GM21786 (cell line): ENCODE measurements around the gene MEMO1.
"Not testable (repeated sequence)": the region's sequence is repeated elsewhere in the genome, so short reads cannot be mapped to it uniquely, and the experiment has no call there.

Source experiments
- ATAC-seq: cut with Tn5 transposase; IDR thresholded peaks from one replicate; pipeline ENCODE4 v1.9.1; 2021; ENCODE audit not compliant: unreplicated experiment

The MEMO1 gene

DNA sequence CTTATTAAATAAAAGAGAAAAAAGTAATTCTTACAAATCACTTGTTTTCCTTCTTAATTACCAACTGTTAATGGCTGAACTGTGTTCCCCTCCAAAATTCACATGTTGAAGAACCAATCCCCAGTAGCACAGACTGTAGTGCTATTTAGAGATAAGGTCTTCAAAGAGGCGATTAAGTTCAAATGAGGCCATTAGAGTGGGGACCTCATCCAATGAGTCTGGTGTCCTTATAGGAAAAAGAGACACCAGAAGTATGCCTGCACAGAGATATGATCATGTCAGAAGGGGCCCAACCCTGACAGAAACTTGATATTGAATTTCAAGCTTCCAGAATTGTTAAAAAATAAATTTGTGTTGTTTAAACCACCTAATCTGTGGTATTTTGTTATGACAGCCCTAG is 89.8 kb downstream of the MEMO1 start:
- no peak for ATAC-seq

DNA sequence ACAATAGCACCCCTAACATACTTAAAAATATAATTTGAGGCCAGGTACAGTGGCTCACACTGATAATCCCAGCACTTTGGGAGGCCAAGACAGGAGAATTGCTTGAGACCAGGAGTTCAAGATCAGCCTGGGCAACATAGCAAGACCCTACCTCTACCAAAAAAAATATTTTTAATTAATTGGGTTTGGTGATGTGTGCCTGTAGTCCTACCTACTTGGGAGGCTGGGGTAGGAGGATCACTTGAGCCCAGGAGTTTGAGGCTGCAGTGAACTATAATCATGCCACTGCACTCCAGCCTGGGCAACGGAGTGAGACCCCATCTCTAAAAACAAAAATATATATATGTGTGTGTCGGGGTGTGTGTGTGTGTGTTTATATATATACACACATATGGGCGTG is 91.3 kb downstream of the MEMO1 start:
- no peak for ATAC-seq

DNA sequence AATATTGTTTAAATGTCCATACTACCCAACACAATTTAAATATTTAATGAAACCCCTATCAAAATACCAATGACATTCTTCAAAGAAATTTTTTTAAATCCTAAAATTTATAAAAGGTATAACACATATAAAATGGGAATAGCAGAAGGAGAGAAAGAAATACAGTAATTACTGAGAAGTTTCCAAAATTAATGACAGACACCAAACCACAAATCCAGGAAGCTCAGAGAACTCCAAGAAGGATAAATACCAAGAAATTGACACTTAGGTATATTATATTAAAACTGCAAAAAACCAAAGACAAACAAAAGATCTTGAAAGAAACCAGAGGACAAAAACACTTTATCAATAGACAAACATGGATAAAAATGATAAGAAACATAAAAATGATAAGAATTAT is 101.1 kb downstream of the MEMO1 start:
- no peak for ATAC-seq

DNA sequence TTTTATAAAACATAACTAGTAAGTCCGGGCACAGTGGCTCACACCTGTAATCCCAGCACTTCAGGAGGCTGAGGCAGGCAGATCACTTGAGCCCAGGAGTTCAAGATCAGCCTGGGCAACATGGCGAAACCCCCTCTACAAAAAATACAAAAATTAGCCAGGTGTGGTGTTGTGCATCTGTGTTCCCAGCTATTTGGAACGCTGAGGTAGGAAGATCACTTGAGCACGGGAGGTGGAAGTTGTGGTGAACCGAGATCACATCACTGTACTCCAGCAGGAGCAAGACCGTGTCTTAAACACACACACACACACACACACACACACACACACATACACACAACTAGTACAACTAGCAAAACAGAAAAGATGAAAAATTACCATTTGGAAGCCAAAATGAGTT is 103.3 kb downstream of the MEMO1 start:
- ATAC-seq, result not testable (repeated sequence)

DNA sequence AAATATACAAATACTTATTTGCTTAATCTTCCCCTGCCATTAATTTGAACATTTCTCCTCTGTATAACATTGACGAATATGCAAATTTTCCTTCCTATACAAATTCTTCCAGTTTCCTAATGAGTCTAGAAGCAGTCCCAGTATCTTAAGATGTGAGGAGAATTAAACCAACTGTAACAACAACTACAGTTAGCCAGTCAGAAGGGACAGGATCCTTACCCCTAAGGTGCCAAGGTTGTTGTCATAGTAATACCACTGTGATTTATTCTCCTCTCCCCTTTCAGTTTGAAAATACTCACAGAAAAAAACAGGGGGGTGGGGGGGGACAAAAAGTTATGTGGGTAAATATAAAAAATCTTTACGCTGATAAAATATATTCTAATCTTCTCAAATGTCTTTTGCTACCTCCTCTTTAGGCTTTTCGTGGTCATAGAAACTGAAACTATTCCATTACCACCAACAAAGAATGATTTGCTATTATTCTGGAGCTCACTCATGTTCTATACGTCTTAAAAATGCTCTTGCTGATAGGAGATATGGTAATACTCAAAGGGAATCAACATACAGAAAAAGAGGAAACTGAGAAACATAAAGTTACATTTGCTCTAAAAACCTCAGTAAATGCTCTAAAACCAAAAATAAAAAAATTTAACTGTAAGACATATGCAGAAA is 107.6 kb downstream of the MEMO1 start:
- ATAC-seq, result no peak

DNA sequence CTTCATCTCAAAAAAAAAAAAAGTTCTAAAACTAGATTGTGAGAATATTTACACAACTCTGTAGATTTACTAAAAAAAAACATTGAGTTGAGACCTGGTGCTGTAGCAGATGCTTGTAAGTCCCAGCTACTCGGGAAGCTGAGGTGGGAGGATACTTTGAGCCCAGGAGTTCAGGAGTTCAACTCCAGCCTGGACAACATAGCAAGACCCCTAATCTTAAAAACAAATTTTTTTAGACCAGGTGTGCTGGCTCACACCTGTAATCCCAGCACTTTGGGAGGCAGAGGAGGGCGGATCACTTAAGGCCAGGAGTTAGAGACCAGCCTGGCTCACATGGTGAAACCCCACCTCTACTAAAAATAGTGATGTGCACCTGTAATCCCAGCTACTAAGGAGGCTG is 108.9 kb downstream of the MEMO1 start:
- ATAC-seq, result no peak

DNA sequence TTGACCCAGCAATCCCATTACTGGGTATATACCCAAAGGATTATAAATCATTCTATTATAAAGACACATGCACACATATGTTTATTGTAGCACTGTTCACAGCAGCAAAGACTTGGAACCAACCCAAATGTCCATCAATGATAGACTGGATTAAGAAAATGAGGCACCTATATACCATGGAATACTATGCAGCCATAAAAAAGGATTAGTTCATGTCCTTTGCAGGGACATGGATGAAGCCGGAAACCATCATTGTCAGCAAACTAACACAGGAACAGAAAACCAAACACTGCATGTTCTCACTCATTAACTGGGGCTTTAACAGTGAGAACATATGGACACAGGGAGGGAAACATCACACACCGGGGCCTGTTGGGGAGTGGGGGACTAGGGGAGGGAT is 110.7 kb downstream of the MEMO1 start:
- ATAC-seq, result not testable (repeated sequence)

DNA sequence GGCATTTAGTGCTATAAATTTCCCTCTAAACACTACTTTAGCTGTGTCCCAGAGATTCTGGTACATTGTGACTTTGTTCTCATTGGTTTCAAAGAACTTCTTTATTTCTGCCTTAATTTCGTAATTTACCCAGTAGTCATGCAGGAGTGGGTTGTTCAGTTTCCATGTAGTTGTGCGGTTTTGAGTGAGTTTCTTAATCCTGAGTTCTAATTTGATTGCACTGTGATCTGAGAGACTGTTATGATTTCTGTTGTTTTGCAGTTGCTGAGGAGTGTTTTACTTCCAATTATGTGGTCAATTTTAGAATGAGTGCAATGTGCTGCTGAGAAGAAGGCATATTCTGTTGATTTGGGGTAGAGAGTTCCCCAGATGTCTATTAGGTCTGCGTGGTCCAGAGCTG is 112.5 kb downstream of the MEMO1 start:
- not testable (repeated sequence) for ATAC-seq

DNA sequence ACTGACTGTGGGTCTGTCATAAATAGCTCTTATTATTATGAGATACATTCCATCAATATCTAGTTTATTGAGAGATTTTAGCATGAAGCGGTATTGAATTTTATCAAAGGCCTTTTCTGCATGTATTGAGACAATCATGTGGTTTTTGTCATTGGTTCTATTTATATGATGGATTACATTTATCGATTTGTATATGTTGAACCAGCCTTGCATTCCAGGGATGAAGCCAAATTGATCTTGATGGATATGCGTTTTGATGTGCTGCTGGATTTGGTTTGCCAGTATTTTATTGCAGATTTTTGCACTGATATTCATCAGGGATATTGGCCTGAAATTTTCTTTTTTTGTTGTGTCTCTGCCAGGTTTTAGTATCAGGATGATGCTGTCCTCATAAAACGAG is 113.5 kb downstream of the MEMO1 start:
- not testable (repeated sequence) for ATAC-seq

DNA sequence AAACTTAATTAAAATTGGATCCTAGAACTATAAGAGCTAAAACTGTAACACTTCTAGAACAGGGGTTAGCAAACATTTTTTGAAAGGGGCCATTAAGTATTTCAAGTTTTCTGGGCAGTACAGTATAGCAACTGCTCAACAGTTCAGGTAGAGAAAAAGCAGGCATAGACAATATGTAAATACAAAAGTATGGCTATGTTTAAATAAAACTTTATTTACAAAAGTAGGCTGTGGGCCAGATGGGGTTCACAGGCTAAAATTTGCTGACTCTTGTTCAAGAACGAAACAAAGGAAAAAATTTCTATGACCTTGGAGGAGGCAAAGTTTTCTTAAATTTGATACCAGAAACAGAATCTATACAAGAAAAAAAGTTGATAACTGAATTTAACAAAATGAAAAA is 114.5 kb downstream of the MEMO1 start:
- no peak for ATAC-seq

DNA sequence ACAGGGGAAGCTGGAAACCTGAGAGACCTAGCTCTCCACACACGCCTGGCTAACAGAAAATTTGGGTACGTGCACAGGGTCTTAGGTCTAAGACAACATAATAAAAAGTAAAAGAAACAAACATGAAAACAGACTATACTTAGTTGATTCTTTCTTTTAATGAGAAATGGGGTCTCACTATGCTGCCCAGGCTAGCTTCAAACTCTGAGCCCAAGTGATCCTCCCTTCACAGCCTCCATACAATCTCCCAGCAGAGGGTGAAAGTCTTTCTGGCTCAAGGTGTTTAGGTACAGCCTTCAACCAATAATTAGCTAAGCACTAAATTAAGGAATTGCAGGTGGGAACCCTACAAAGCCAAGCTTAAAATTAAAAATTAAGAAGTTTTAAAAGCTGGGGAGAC is 116.2 kb downstream of the MEMO1 start:
- ATAC-seq, result no peak

DNA sequence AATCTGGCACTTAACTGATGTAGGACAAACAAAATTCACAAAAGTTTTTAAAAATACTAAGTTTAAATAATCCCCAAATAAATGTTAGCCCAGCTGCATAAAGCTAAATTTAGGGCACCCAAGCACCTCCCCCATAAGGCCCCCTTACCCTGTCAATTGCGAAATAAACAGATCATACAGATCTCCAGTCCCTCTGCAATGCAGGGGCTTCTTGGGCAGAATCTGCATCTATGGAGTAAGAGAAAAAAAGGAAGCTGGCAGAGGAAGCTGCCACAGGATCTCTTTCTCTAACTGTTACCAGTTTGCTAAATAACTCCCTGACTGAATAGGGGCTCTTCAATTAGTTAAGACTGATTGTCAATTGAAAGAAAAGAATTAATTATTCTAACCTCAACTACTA is 117.7 kb downstream of the MEMO1 start:
- no peak for ATAC-seq

DNA sequence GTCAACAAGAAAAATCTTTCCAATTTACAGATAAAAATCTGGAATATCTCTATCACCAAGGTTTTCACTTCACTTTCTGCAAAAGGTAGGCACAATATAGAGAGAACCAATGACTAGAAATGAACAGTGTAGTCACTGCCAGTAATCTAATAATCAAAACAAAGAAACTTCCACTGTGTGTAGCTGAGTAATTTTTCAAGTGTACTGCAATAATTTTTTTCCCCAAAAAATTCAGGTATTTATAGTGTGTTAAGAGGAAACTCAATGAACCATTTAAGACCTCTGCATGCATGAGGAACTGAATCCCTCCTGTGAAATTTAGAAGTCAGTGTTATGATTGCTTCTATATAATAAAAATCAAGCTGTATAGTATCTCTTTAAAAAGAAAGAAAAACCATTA is 121.8 kb downstream of the MEMO1 start:
- ATAC-seq, result no peak

DNA sequence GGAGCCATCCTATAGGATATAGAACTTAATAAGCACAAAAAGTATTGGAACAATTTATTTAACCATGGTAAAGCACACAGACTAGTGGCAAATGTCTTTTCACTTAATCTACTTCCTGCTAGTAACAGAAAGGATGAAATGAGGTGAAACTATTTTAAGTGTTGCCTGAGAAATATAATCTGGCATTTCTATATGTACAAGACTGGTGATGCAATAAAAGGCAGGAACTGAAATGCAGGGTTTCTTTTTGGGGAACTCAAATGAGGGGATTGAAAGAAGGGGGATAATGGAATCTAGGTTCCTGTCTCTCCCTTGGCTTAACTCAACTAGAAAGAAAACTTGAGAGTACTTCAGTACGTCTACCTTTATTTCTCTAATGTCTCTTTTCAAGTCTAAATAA is 122.3 kb downstream of the MEMO1 start:
- ATAC-seq, result no peak

DNA sequence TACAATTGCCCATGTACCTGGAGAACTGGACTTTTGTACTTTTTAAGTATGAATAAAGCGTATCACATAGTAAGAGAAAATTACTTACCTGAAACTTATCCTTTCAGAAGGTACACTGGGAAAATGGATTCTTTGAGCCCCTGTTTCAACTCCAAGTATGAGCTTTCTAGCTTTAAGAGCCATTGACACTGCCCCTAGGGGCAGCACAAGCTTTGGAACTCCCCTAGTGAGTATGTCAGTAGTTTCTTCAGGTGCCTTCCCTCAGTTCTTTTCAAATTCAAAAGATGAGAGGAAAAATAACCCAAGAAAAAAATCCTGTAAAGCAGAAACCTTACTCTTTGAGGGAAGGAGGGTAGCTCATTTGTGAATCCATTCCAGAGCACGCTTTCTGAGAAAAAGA is 124.1 kb downstream of the MEMO1 start:
- no peak for ATAC-seq

DNA sequence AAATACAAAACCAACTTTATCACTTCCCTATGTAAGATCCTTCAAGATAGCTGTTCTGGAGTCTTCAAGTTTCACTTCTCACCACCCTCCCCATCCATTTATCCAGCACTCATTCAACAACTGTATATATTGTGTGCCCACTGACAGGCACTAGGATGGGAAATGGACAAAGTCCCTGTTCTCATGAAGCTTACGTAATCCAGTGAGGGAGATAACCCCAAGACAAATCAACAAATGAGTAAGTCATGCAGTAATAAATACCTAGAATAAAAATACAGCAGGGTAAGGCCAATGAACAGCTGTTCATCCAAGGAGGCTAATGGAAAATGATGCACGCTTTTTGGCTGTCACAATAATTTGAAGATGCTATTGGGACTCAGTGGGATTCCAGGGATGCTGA is 133.8 kb downstream of the MEMO1 start:
- ATAC-seq, result no peak

DNA sequence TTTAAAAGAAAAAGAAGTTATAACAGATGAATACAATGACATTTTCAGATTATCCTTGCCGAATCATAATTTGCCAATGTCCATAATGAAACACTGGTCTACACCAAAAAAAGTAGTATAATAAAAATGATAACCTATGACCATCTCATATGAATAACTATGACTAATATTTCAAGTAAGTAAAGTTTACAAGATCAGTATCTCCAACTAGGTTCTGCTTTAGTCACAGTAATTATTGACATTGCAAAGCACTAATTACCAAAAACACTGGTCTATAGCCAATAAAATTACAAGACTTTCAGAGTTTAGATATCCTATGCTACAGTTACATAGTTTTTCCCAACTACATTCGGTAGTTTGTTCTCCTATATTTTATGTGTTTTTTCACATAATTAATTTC is 136.7 kb downstream of the MEMO1 start:
- ATAC-seq, result no peak

DNA sequence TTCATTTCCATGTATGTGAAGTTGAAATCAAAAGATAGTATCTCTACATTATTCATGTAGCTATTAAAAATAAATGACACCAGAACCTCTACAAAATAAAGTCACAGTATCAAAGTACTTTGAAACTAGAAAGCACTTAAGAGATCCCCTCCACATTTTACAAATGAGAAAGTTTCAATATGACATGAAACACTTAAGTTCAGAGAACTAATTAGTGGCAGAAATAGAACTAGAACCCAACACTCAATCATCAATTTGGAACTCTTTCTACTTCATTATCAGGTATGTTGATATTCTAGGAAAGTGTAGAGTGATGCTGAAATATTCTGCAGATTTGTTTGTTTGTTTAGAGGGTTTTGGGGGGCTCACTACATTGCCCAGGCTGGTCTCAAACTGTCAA is 145.6 kb downstream of the MEMO1 start:
- ATAC-seq, result no peak

DNA sequence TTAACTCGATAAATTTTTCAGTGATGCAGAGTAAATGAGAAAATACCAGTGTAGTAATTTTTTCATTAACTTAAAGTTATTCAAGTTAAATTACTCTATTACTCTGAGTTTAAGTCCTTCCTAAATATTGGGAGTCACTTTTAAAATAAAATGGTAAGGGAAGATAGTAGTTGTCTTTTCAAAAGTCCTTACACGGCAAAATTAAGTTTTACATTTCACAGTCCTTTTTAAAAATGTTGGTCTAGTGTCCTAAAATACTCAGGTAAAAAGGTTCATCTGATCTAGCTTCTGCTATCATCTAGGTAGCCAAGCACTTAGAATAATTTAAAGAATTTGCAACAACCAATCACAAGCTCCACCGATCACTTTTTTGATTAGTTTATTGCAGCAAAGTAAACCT is 146.9 kb downstream of the MEMO1 start:
- ATAC-seq, result no peak

DNA sequence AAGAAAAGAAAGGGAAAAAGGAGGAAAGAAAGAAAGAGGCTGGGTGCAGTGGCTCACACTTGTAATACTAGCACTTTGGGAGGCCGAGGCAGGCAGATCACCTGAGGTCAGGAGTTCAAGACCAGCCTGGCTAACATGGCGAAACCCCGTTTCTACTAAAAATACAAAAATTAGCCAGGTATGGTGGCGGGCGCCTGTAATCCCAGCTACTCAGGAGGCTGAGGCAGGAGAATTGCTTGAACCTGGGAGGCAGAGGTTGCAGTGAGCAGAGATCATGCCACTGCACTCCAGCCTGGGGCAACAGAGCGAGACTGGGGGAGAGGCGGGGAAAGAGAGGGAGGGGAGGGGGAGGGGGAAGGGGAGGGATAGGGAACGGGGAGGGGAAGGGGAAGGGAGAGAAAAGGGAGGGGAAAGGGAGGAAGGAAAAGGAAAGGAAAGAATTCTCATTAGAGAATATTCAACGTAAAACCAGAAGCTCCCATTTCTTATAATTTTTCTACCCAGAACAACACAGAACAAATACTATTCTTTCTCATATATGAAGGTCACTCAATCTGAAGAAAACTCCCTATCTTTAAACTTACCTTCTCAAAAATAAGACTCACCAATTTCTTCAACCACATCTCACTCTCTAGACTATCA is 147.7 kb downstream of the MEMO1 start:
- not testable (repeated sequence) for ATAC-seq

DNA sequence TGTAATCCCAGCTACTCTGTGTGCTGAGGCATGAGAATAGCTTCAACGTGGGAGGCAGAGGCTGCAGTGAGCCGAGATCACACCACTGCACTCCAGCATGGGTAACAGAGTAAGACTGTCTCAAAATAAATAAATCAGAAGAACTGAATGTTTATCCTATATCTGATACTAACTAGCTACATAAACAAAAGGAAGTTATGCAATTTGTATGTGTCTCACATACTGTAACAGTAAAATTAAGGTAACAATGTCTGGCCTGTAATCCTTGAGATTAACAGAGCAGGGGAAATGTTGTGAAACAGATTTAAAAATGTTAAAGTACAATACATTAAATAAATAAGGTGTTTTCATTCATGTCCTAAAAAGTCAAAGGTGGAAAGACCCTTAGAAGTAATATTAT is 150.8 kb downstream of the MEMO1 start:
- no peak for ATAC-seq

DNA sequence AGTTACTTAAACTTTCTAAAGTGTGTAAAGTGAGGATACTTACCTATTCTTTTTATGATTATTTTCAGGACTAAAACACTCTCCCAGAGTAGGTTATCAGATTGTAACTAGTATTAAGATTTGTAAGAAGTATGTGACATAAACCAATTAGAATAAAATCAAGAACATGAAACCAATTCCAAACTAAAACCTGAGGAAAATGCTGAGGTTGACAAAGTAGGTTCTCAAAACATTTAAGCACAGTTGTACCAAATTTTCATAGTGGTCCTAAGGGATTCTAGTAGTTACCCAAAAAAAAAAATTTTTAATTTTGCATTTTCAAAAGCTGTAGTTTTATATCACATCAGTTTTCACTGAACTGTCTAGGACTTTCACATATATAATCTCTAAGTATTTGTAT is 157.3 kb downstream of the MEMO1 start:
- no peak for ATAC-seq

DNA sequence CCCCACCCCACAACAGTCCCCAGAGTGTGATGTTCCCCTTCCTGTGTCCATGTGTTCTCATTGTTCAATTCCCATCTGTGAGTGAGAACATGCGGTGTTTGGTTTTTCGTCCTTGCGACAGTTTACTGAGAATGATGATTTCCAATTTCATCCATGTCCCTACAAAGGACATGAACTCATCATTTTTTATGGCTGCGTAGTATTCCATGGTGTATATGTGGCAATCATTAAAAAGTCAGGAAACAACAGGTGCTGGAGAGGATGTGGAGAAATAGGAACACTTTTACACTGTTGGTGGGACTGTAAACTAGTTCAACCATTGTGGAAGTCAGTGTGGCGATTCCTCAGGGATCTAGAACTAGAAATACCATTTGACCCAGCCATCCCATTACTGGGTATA is 168.7 kb downstream of the MEMO1 start:
- ATAC-seq, result not testable (repeated sequence)
